Transverse colon (tissue), 4 donors: ENCODE results near the gene UMAD1.
"Not testable (repeated sequence)": the region's sequence is repeated elsewhere in the genome, so short reads cannot be mapped to it uniquely, and the experiment has no call there.

Experiments
- CTCF ChIP-seq, 5 experiments: fragments of 200-600 bp in 3 of 5; fragments of 450-650 bp in 2 of 5; sonication (generic) in 3 of 5; IDR thresholded peaks; 1 replicate in 2 of 5; 2 replicates in 3 of 5; pipeline ENCODE4 v1.5.1; 2016 to 2017; ENCODE audit warnings: antibody characterized with exemption in 5 of 5, inconsistent platforms in 3 of 5, mild to moderate bottlenecking in 2 of 5, moderate library complexity in 1 of 5
- POLR2AphosphoS5 ChIP-seq, 3 donors: sonication (generic); formaldehyde crosslinking; IDR thresholded peaks; one replicate each; pipeline ENCODE4 v1.6.1; 2016; ENCODE audit warnings: antibody characterized with exemption in 3 of 3

DNA sequence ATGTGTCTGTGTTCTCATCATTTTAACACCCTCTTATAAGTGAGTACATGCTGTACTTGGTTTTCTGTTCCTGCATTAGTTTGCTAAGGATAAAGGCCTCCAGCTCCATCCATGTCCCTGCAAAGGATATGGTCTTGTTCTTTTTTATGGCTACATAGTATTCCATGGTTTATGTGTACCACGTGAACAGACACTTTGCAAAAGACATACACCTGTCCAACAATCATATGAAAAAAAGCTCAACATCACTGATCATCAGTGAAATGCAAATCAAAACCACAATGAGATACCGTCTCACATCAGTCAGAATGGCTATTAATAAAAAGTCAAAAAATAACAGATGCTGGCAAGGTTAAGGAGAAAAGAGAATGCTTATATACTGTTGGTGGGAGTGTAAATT, 177.6 kb downstream of the UMAD1 start:
- not testable (repeated sequence) for TF ChIP-seq CTCF, POLR2AphosphoS5 (IDR thresholded peaks at IDR 0.05)
